H1 (cell line): ENCODE data around the gene UBE2I. TPM values are rescaled to one million over a fixed set of nuclear protein-coding genes. Genes with fewer than 3 reads are reported as not detected.
"Not testable (repeated sequence)": the region's sequence is repeated elsewhere in the genome, so short reads cannot be mapped to it uniquely, and the experiment has no call there.

Source experiments
- CTCF ChIA-PET: fragments of 300-600 bp; sonication (Branson Sonifier 250); formaldehyde crosslinking; loops from one replicate; lab custom pipeline; 2021; ENCODE audit not compliant: partially characterized antibody; lab: Charles Lee
- POLR2A ChIA-PET: fragments of 300-600 bp; sonication (Branson Sonifier 250); formaldehyde crosslinking; loops from one replicate; lab custom pipeline; 2021; ENCODE audit warnings: inconsistent platforms; ENCODE audit not compliant: partially characterized antibody; lab: Charles Lee
- DNase-seq, 2 experiments: peaks; one replicate each; pipeline versions ENCODE4 v3.0.0 to v3.0.0-alpha.2; 2010 to 2022; ENCODE audit warnings: low spot score in 2 of 2, low read depth in 1 of 2, mixed read lengths in 1 of 2
- FAIRE-seq: peaks from 2 replicates; lab custom pipeline; 2011; peaks lifted over from hg19 to GRCh38; lab: Jason Lieb, UNC
- H2AFZ ChIP-seq: 2 replicates; pipeline ENCODE4 v1.8.1; 2012; ENCODE audit warnings: low read length, inconsistent platforms
- H2AK5ac ChIP-seq: 2 replicates; pipeline ENCODE4 v1.6.1; 2013; ENCODE audit warnings: low read depth, low read length
- H2BK120ac ChIP-seq: replicated peaks from 2 replicates; pipeline ENCODE3; 2013; ENCODE audit warnings: low read depth, low read length, inconsistent platforms
- H2BK12ac ChIP-seq: 2 replicates; pipeline ENCODE4 v1.6.1; 2013; ENCODE audit warnings: low read depth, low read length
- H2BK15ac ChIP-seq: 2 replicates; pipeline ENCODE4 v1.6.1; 2013; ENCODE audit warnings: low read length
- H2BK20ac ChIP-seq: 2 replicates; pipeline ENCODE4 v1.6.1; 2013; ENCODE audit warnings: low read length
- H2BK5ac ChIP-seq: 2 replicates; pipeline ENCODE4 v1.6.1; 2013; ENCODE audit warnings: low read depth, low read length
- H3K14ac ChIP-seq: 2 replicates; pipeline ENCODE4 v1.6.1; 2013; ENCODE audit warnings: inconsistent platforms; ENCODE audit not compliant: insufficient read length
- H3K18ac ChIP-seq: 2 replicates; pipeline ENCODE4 v1.6.1; 2013; ENCODE audit warnings: low read length; ENCODE audit errors: extremely low read depth
- H3K23ac ChIP-seq: 2 replicates; pipeline ENCODE4 v1.6.1; 2013; ENCODE audit warnings: inconsistent platforms; ENCODE audit not compliant: insufficient read length
- H3K23me2 ChIP-seq: 2 replicates; pipeline ENCODE4 v1.6.1; 2013; ENCODE audit warnings: low read depth, low read length
- H3K27ac ChIP-seq: 2 replicates; pipeline ENCODE4 v1.6.1; 2011; ENCODE audit warnings: low read depth, low read length, inconsistent platforms
- H3K27me3 ChIP-seq, 4 experiments: replicated peaks in 1 of 4; 1 replicate in 1 of 4; 2 replicates in 3 of 4; pipeline versions ENCODE4 v1.6.1 to v1.8.1; 2011 to 2013; ENCODE audit warnings: low read length in 3 of 4, mild to moderate bottlenecking in 3 of 4, inconsistent platforms in 2 of 4, mixed read lengths in 2 of 4, moderate library complexity in 1 of 4; ENCODE audit not compliant: control insufficient read depth in 3 of 4, insufficient read depth in 3 of 4; ENCODE audit errors: extremely low read depth in 1 of 4
- H3K36me3 ChIP-seq, 4 experiments: 2 replicates each; pipeline versions ENCODE4 v1.6.1 to v1.8.1; 2011 to 2013; ENCODE audit warnings: mild to moderate bottlenecking in 4 of 4, low read length in 3 of 4, moderate library complexity in 2 of 4, control low read depth in 1 of 4, inconsistent platforms in 1 of 4; ENCODE audit not compliant: insufficient read depth in 4 of 4, control insufficient read depth in 2 of 4
- H3K4ac ChIP-seq: replicated peaks from 2 replicates; pipeline ENCODE3; 2013; ENCODE audit warnings: low read length, low read depth, mixed read lengths, inconsistent platforms; ENCODE audit not compliant: insufficient read length
- H3K4me1 ChIP-seq, 4 experiments: replicated peaks in 1 of 4; 1 replicate in 1 of 4; 2 replicates in 3 of 4; pipeline versions ENCODE4 v1.6.1 to v1.8.1; 2011 to 2013; ENCODE audit warnings: low read length in 3 of 4, inconsistent platforms in 2 of 4, mixed read lengths in 1 of 4; ENCODE audit not compliant: insufficient read depth in 4 of 4, control insufficient read depth in 3 of 4
- H3K4me2 ChIP-seq, 2 experiments: 2 replicates each; pipeline versions ENCODE4 v1.6.1 to v1.8.1; 2011 to 2013; ENCODE audit warnings: low read depth in 2 of 2, low read length in 2 of 2, control low read depth in 1 of 2, inconsistent platforms in 1 of 2, mild to moderate bottlenecking in 1 of 2; ENCODE audit not compliant: insufficient read depth in 1 of 2
- H3K4me3 ChIP-seq, 4 experiments: fragments of 200-600, 300-600 bp in 1 of 4; sonication (generic), shearing (Covaris generic), sonication (Bioruptor Twin) in 1 of 4; 2 replicates each; pipeline versions ENCODE4 v1.5.1 to v1.8.1; 2011 to 2016; ENCODE audit warnings: low read length in 4 of 4, low read depth in 3 of 4, control low read depth in 2 of 4, inconsistent platforms in 2 of 4, mild to moderate bottlenecking in 2 of 4, mixed read lengths in 1 of 4, moderate library complexity in 1 of 4; ENCODE audit not compliant: insufficient read depth in 2 of 4; ENCODE audit errors: extremely low read depth in 1 of 4
- H3K56ac ChIP-seq: replicated peaks from 2 replicates; pipeline ENCODE3; 2013; ENCODE audit warnings: low read depth, mild to moderate bottlenecking, mixed read lengths, low read length, inconsistent platforms; ENCODE audit not compliant: insufficient read length
- H3K79me1 ChIP-seq: 2 replicates; pipeline ENCODE4 v1.6.1; 2013; ENCODE audit warnings: low read depth, low read length, control low read depth
- H3K79me2 ChIP-seq, 2 experiments: 2 replicates each; pipeline versions ENCODE4 v1.6.1 to v1.8.1; 2012 to 2013; ENCODE audit warnings: low read length in 2 of 2, mild to moderate bottlenecking in 2 of 2, inconsistent platforms in 1 of 2; ENCODE audit not compliant: insufficient read depth in 2 of 2, control insufficient read depth in 1 of 2
- H3K9ac ChIP-seq, 4 experiments: replicated peaks in 1 of 4; 1 replicate in 1 of 4; 2 replicates in 3 of 4; pipeline versions ENCODE4 v1.6.1 to v1.8.1; 2011 to 2013; ENCODE audit warnings: low read depth in 3 of 4, low read length in 3 of 4, control low read depth in 2 of 4, mild to moderate bottlenecking in 2 of 4, moderate library complexity in 2 of 4, inconsistent platforms in 1 of 4; ENCODE audit errors: extremely low read depth in 1 of 4
- H3K9me3 ChIP-seq, 2 experiments: 2 replicates each; pipeline versions ENCODE4 v1.6.1 to v1.8.1; 2012 to 2013; ENCODE audit warnings: mild to moderate bottlenecking in 2 of 2, moderate library complexity in 2 of 2, control low read depth in 1 of 2, inconsistent platforms in 1 of 2, low read depth in 1 of 2, low read length in 1 of 2, mixed read lengths in 1 of 2; ENCODE audit not compliant: insufficient read depth in 2 of 2
- H4K20me1 ChIP-seq, 2 experiments: replicated peaks in 1 of 2; 2 replicates each; pipeline versions ENCODE3 to v1.8.1; 2011 to 2013; ENCODE audit warnings: inconsistent platforms in 2 of 2, low read length in 2 of 2, mild to moderate bottlenecking in 1 of 2; ENCODE audit not compliant: insufficient read depth in 2 of 2, control insufficient read depth in 1 of 2
- H4K5ac ChIP-seq: 2 replicates; pipeline ENCODE4 v1.6.1; 2013; ENCODE audit warnings: low read length, low read depth, mixed read lengths, inconsistent platforms; ENCODE audit not compliant: insufficient read length
- H4K8ac ChIP-seq: 2 replicates; pipeline ENCODE4 v1.8.0; 2013; ENCODE audit warnings: mild to moderate bottlenecking, moderate library complexity, low read length, inconsistent platforms; ENCODE audit not compliant: insufficient read depth; ENCODE audit errors: extremely low read depth
- H4K91ac ChIP-seq: replicated peaks from 2 replicates; pipeline ENCODE3; 2013; ENCODE audit warnings: low read length, mixed read lengths, inconsistent platforms; ENCODE audit not compliant: insufficient read length
- WGBS, 2 experiments: shearing (Covaris generic) in 1 of 2; methylation state at CpG; one replicate each; pipeline versions ENCODE4 v1.1.6 to v1.1.7; 2013 to 2015; ENCODE audit warnings: low lambda C conversion rate in 2 of 2, mixed read lengths in 2 of 2, inconsistent platforms in 1 of 2, low coverage in 1 of 2, missing lambda C conversion rate in 1 of 2; ENCODE audit not compliant: insufficient replicate concordance in 2 of 2, insufficient coverage in 1 of 2, insufficient read length in 1 of 2; ENCODE audit errors: extremely low coverage in 1 of 2, missing lambda C conversion rate in 1 of 2; 5-methylcytosine and 5-hydroxymethylcytosine counted together
- polyA plus RNA-seq, 7 experiments: library from polyadenylated mRNA; depleted of rRNA in 3 of 7; stranded (reverse) in 5 of 7; unstranded in 2 of 7; fragments of >200 nt in 5 of 7; fragments of 200-250 nt in 2 of 7; gene quantifications; 1 replicate in 5 of 7; 2 replicates in 1 of 7; 4 replicates in 1 of 7; pipeline versions ENCODE4 v1.2.1 to v1.2.3, GENCODE V29; 2011 to 2013; ENCODE audit warnings: missing spikeins in 2 of 7, mixed read lengths in 2 of 7
- total RNA-seq: library from RNA; stranded (reverse); fragmentation: NEBNext Ultra II Directional; extraction: Animal tissue kit (Norgen Biotek cat#: 25700); gene quantifications from 2 replicates; pipeline ENCODE4 v1.2.1, GENCODE V29; 2021

The UBE2I gene
- total and polyA plus RNA-seq, 2 of the 8 experiments (the other 6 are each of a cell fraction or from before 2014, with no cell fraction given): 148 to 268 TPM

DNA sequence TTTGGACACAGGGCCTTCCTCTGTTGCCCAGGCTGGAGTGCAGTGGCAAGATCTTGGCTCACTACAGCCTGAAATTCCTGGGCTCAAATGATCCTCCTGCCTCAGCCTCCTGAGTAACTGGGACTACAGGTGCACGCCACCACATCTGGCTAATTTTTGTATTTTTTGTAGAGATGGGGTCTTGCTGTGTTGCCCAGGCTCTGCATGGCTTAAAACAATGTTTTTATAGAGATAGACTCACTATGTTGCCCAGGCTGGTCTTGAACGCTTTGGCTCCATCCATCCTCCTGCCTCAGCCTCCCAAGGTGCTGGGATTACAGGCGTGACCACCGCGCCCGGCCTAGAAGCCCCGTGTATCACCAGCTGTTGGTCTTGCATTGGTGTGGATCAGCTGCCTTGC lies 40.0 kb upstream of the UBE2I start:
- not testable (repeated sequence) for FAIRE-seq, H3K36me3 ChIP-seq

More for the DNA sequence above, 40.0 kb upstream of the UBE2I start:
- H3K4ac ChIP-seq, POLR2A ChIA-PET, H2AFZ ChIP-seq, H3K4me3 ChIP-seq, H3K27ac ChIP-seq, H3K79me1 ChIP-seq, H3K23me2 ChIP-seq, H3K14ac ChIP-seq, H3K18ac ChIP-seq, H3K79me2 ChIP-seq, H2BK120ac ChIP-seq, H4K91ac ChIP-seq, H3K4me1 ChIP-seq, H3K9me3 ChIP-seq, H2BK20ac ChIP-seq, H4K8ac ChIP-seq, H2BK5ac ChIP-seq, H2AK5ac ChIP-seq, H4K20me1 ChIP-seq, H2BK15ac ChIP-seq, H4K5ac ChIP-seq, H3K23ac ChIP-seq, H3K56ac ChIP-seq, DNase-seq, H3K27me3 ChIP-seq, H2BK12ac ChIP-seq, H3K9ac ChIP-seq: not testable (repeated sequence)
- CTCF ChIA-PET: interaction anchor here (0.8 kb wide), 1 partner anchor 24 kb away, joined by 3 read pairs; no protein-coding TSS in a partner anchor
- 0 out of 4 replicates have a peak overlapping the region, but pooled peaks of 1 of the 2 experiments have one; percentile 48 for H3K4me2 ChIP-seq
- 94% methylated on average over 7 of the region's 7 CpGs; no CpG with 5 or more reads in 1 of the 2 experiments for WGBS, 2 experiments
